Glutamatergic neuron (in vitro differentiated cells): Measurements from ENCODE around the gene PYCR2. TPM values are rescaled to one million over a fixed set of nuclear protein-coding genes. Genes with fewer than 3 reads are reported as not detected.

Experiments
- DNase-seq: peaks from one replicate; pipeline ENCODE4 v3.0.0; 2022
- H3K27ac Mint-ChIP-seq: one replicate; pipeline ENCODE4 v1.8.0; 2020; ENCODE audit warnings: mild to moderate bottlenecking, mixed read lengths, inconsistent platforms; ENCODE audit not compliant: unreplicated experiment
- H3K27me3 Mint-ChIP-seq: one replicate; pipeline ENCODE4 v1.8.0; 2020; ENCODE audit warnings: mild to moderate bottlenecking, moderate library complexity, mixed read lengths, inconsistent platforms; ENCODE audit not compliant: unreplicated experiment
- H3K36me3 Mint-ChIP-seq: one replicate; pipeline ENCODE4 v1.8.0; 2020; ENCODE audit warnings: mild to moderate bottlenecking, mixed read lengths, inconsistent platforms; ENCODE audit not compliant: unreplicated experiment
- H3K4me1 Mint-ChIP-seq: one replicate; pipeline ENCODE4 v1.8.0; 2020; ENCODE audit warnings: mild to moderate bottlenecking, low read depth, mixed read lengths, inconsistent platforms; ENCODE audit not compliant: unreplicated experiment
- H3K4me3 Mint-ChIP-seq: one replicate; pipeline ENCODE4 v1.8.0; 2020; ENCODE audit warnings: mild to moderate bottlenecking, mixed read lengths, inconsistent platforms; ENCODE audit not compliant: unreplicated experiment
- H3K9me3 Mint-ChIP-seq: one replicate; pipeline ENCODE4 v1.8.0; 2020; ENCODE audit warnings: mild to moderate bottlenecking, moderate library complexity, mixed read lengths, inconsistent platforms; ENCODE audit not compliant: unreplicated experiment
- total RNA-seq: library from RNA; stranded (reverse); fragmentation: NEBNext Ultra II Directional; extraction: Animal tissue kit (Norgen Biotek cat#: 25700); gene quantifications from one replicate; pipeline ENCODE4 v1.2.1, GENCODE V29; 2021; ENCODE audit not compliant: unreplicated experiment
- TF ChIP-seq, protein P1 (sequence below): fragments of 200-600 bp; sonication (generic); IDR thresholded peaks from one replicate; pipeline ENCODE4 v1.5.0; 2021; ENCODE audit not compliant: partially characterized antibody, unreplicated experiment

Gene PYCR2
- total RNA-seq, 1 donor from 2014 or later: 36.6 TPM

DNA sequence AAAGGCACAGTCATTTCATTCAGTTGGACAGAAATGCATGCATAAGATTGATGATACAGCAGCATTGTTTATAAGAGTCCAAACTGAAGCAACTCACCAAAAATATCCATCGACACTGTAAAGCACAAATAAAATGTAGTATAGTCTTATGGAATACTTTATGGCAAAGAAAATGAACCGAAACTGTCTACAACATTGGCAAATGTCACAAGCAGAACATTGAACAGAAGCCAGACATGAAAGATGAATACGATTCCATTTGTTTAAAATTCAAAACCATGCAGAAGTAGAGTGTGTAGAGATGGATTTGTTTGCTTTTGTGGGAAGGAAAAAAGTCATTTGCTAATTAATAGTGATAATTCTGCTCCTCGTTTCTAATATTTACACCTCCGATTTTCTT, 27.6 kb downstream of the PYCR2 start:
- Mint-ChIP-seq H3K4me3 (no peak overlapping the region), H3K36me3 (peaks cover 5% of the 10 kb centered on the region), H3K9me3 (peaks cover 3% of the 10 kb centered on the region), H3K4me1 (peaks cover 1% of the 10 kb centered on the region), H3K27me3 (no peaks in the 10 kb centered on the region), H3K27ac (no peak overlapping the region)
- TF ChIP-seq, protein P1, sequence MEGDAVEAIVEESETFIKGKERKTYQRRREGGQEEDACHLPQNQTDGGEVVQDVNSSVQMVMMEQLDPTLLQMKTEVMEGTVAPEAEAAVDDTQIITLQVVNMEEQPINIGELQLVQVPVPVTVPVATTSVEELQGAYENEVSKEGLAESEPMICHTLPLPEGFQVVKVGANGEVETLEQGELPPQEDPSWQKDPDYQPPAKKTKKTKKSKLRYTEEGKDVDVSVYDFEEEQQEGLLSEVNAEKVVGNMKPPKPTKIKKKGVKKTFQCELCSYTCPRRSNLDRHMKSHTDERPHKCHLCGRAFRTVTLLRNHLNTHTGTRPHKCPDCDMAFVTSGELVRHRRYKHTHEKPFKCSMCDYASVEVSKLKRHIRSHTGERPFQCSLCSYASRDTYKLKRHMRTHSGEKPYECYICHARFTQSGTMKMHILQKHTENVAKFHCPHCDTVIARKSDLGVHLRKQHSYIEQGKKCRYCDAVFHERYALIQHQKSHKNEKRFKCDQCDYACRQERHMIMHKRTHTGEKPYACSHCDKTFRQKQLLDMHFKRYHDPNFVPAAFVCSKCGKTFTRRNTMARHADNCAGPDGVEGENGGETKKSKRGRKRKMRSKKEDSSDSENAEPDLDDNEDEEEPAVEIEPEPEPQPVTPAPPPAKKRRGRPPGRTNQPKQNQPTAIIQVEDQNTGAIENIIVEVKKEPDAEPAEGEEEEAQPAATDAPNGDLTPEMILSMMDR: no peak
- DNase-seq: no peak

DNA sequence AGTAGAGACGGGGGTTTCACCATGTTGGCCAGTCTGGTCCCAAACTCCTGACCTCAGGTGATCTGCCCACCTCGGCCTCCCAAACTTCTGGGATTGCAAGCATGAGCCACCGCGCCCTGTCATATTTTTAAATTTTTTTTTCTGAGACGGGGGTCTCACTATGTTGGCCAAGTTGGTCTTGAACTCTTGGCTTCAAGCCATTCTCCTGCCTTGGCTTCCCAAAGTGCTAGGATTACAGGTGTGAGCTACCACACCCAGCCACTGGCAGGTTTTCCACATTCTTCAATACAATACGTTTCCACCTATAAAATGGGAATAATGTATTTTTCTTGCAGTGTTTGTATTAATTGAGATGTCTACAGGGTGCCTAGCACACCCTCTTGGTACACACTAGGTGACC, 31.7 kb downstream of the PYCR2 start:
- peaks cover 11% of the 10 kb centered on the region for H3K4me1 Mint-ChIP-seq
- H3K27ac Mint-ChIP-seq: no peak overlapping the region
- H3K4me3 Mint-ChIP-seq: no peak overlapping the region
- TF ChIP-seq, protein P1: no peak
- no peak for DNase-seq
- peaks cover 10% of the 10 kb centered on the region for H3K9me3 Mint-ChIP-seq
- H3K36me3 Mint-ChIP-seq: no peaks in the 10 kb centered on the region
- H3K27me3 Mint-ChIP-seq: no peaks in the 10 kb centered on the region

DNA sequence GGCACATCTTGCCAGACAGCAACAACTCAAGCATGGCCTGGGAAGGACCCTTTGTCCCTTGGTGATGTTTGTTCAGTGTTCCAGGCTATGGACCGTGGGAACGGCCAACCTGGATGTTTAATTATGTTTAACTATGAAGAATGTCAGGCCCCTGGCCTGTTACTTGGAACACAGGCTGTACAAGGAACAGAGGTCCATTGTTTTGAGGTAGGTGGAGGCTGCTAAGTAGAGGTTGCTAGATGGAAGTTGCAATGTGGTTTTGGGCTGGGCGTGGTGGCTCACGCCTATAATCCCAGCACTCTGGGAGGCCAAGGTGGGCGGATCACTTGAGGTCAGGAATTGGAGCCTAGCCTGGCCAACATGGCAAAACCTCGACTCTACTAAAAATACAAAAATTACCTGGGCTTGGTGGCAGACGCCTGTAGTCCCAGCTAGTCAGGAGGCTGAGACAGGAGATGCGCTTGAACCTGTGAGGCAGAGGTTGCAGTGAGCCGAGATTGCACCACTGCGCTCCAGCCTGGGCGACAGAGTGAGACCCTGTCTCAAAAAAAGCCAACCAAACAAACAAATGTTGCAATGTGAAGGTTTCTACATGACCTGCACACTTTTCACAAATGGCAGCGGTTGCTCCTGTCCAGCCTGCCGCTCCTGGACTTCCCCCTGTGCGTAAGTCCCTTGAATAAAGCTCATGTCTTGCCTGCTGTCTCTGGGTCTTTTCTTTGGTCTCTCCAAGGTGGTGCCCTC, 32.6 kb downstream of the PYCR2 start:
- Mint-ChIP-seq H3K36me3 (no peaks in the 10 kb centered on the region), H3K4me3 (no peak overlapping the region), H3K9me3 (peaks cover 14% of the 10 kb centered on the region), H3K27ac (no peak overlapping the region), H3K4me1 (peaks cover 15% of the 10 kb centered on the region), H3K27me3 (peaks cover 2% of the 10 kb centered on the region)
- TF ChIP-seq, protein P1: no peak
- no peak for DNase-seq

DNA sequence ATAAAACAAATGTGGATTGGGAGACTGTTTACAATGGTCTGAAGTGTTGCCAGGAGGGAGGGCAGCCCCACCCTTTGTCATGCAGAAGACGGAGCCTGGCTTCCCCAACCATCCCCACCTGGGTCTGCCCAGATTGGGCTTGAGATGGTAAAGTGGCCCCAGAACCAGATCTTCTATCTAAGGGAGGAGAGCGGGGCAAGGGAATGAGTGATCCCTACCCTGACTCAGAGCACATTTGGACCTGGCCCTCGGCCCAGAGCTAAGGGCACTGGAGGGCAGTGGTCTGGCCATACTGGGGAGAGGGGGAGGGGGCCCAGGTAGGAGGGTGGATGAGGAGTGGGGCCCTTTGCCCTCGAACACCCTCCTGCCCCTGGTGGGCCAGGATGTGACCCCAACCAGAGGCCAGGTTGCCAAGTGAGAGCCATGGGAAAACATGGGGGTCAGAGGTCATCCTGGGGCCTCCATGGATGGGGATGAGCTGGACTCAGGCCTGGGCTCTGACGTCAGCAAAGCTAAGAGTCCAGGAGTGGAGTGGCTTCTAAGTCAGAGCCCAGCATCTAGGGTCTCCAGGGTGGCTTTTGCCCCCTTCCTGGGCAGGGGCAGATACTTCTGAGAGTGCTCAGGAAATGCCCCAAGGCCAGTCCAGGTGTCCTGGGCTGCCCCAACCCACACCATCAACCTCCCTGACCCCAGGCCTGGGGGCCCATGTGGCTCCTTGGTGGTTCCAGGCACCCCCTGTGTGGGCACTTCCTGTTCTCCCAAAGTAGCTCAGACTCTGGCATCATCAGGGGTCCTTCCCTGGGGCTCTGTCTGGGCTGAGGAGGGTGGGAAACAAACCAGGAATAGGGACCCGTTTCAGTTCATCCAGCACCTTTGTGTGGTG, 33.5 kb downstream of the PYCR2 start:
- no peak overlapping the region for H3K27ac Mint-ChIP-seq
- no peak for DNase-seq
- TF ChIP-seq, protein P1: no peak

DNA sequence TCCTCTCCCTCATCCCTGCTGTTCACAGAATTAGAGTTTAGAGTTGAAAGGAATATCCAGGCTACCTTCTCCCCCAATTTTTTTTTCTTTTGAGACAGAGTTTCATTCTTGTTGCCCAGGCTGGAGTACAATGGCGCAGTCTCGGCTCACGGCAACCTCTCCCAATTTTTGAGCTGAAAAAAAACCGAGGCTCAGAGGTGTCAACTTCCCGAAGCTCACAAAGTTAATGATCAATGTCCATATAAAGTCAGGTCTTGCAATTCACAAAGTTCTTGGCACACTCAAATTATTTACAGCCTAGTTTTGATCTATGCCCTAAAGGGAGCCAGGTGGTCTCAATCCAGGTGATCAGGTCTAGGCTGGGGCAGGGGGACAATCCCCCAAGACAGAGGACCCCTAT, 34.3 kb downstream of the PYCR2 start:
- Mint-ChIP-seq H3K4me3 (no peak overlapping the region), H3K4me1 (peaks cover 15% of the 10 kb centered on the region), H3K27me3 (peaks cover 2% of the 10 kb centered on the region), H3K27ac (no peak overlapping the region), H3K36me3 (no peaks in the 10 kb centered on the region), H3K9me3 (peaks cover 14% of the 10 kb centered on the region)
- DNase-seq: no peak
- TF ChIP-seq, protein P1: no peak

More for the DNA sequence above, 33.5 kb downstream of the PYCR2 start:
- Mint-ChIP-seq H3K4me1 (peaks cover 15% of the 10 kb centered on the region), H3K4me3 (no peak overlapping the region), H3K27me3 (peaks cover 2% of the 10 kb centered on the region), H3K9me3 (peaks cover 14% of the 10 kb centered on the region), H3K36me3 (no peaks in the 10 kb centered on the region)
